Right renal pelvis (tissue), 4 donors: Measurements from ENCODE around the gene BTBD18. TPM values are rescaled to one million over a fixed set of nuclear protein-coding genes. Genes with fewer than 3 reads are reported as not detected.

Source experiments
- polyA plus RNA-seq, 4 donors: library from polyadenylated mRNA; unstranded; fragments of 120-200 nt; gene quantifications; one replicate each; pipeline ENCODE4 v1.2.1, GENCODE V29; 2013; ENCODE audit not compliant: insufficient read length in 4 of 4

BTBD18 gene
- polyA plus RNA-seq, 4 donors = 0.08 to 0.22 (median 0.16) TPM

Other genes starting within 250 kb of the BTBD18 start
- gene SLC43A1, start 236.1 kb downstream of the BTBD18 start, polyA plus RNA-seq = 1 to 10 TPM; 5.4 to 6.6 (median 5.9) TPM
- gene TIMM10, start 221.1 kb downstream of the BTBD18 start, polyA plus RNA-seq = 10 to 100 TPM; 43.8 to 56.6 (median 49.4) TPM
- gene SMTNL1, start 214.2 kb downstream of the BTBD18 start, polyA plus RNA-seq = under 1 TPM; 0.10 to 0.45 (median 0.23) TPM
- 10 to 100 TPM; 38.4 to 41.1 (median 39.5) TPM for gene UBE2L6, start 184.1 kb downstream of the BTBD18 start, polyA plus RNA-seq
- 100 to 1,000 TPM; 157 to 178 (median 171) TPM for gene SERPING1, start 154.1 kb downstream of the BTBD18 start, polyA plus RNA-seq
- gene YPEL4, start 101.9 kb downstream of the BTBD18 start, polyA plus RNA-seq = 1 to 10 TPM; 1.5 to 2.5 (median 1.8) TPM
- 10 to 100 TPM; 14.6 to 17.1 (median 15.1) TPM for gene CLP1, start 94.1 kb downstream of the BTBD18 start, polyA plus RNA-seq
- gene ZDHHC5, start 83.7 kb downstream of the BTBD18 start, polyA plus RNA-seq = 10 to 100 TPM; 54.9 to 58.4 (median 55.8) TPM
- gene MED19, start 39.6 kb downstream of the BTBD18 start, polyA plus RNA-seq = 10 to 100 TPM; 19.9 to 20.3 (median 20.0) TPM
- gene TMX2, start 39.2 kb downstream of the BTBD18 start, polyA plus RNA-seq = 100 to 1,000 TPM; 108 to 130 (median 128) TPM
- gene SELENOH, start 10.3 kb downstream of the BTBD18 start, polyA plus RNA-seq = 100 to 1,000 TPM; 101 to 145 (median 118) TPM
- gene CTNND1, start 10.0 kb upstream of the BTBD18 start, polyA plus RNA-seq = 100 to 1,000 TPM; 201 to 226 (median 215) TPM